ENCODE measurements around the gene TNFRSF21.
"Not testable (repeated sequence)": the region's sequence is repeated elsewhere in the genome, so short reads cannot be mapped to it uniquely, and the experiment has no call there.

TNFRSF21 gene

GRCh38 chr6:47334334-47334733 is 24.6 kb upstream of the TNFRSF21 start:
- no peak for TF ChIP-seq CTCF (IDR thresholded peaks at IDR 0.05; ENCODE audit: unreplicated experiment in 3 of 3)
- H3K9me3 Mint-ChIP-seq, result peaks cover 21% of the 10 kb centered on the region
- no peaks in the 10 kb centered on the region for H3K4me1 Mint-ChIP-seq
- H3K4me3 Mint-ChIP-seq, result no peak overlapping the region
- no peaks in the 10 kb centered on the region for H3K27me3 Mint-ChIP-seq (ENCODE audit: low read depth)
- no peaks in the 10 kb centered on the region for H3K36me3 Mint-ChIP-seq (ENCODE audit: low read depth)
- no peak overlapping the region for H3K27ac Mint-ChIP-seq

GRCh38 chr6:47328606-47329005 is 18.9 kb upstream of the TNFRSF21 start:
- not testable (repeated sequence) for H3K27me3 Mint-ChIP-seq (ENCODE audit: low read depth); H3K4me1 Mint-ChIP-seq; H3K36me3 Mint-ChIP-seq (ENCODE audit: low read depth); H3K27ac Mint-ChIP-seq; H3K4me3 Mint-ChIP-seq
- H3K9me3 Mint-ChIP-seq, result peaks cover 26% of the 10 kb centered on the region

- H3K4me1 Mint-ChIP-seq, result not testable (repeated sequence)
Measured at GRCh38 chr6:47328139-47328538, 18.4 kb upstream of the TNFRSF21 start.

GRCh38 chr6:47323887-47324286 is 14.2 kb upstream of the TNFRSF21 start:
- Mint-ChIP-seq H3K9me3 (peaks cover 3% of the 10 kb centered on the region), H3K27me3 (ENCODE audit: low read depth) (no peaks in the 10 kb centered on the region), H3K36me3 (ENCODE audit: low read depth) (no peaks in the 10 kb centered on the region), H3K4me3 (no peak overlapping the region), H3K27ac (no peak overlapping the region), H3K4me1 (no peaks in the 10 kb centered on the region)
- TF ChIP-seq CTCF (IDR thresholded peaks at IDR 0.05; ENCODE audit: unreplicated experiment in 3 of 3), result no peak

More at GRCh38 chr6:47328139-47328538, 18.4 kb upstream of the TNFRSF21 start:
- H3K9me3 Mint-ChIP-seq, result peaks cover 26% of the 10 kb centered on the region
- not testable (repeated sequence) for H3K4me3 Mint-ChIP-seq; H3K27ac Mint-ChIP-seq; H3K27me3 Mint-ChIP-seq (ENCODE audit: low read depth); H3K36me3 Mint-ChIP-seq (ENCODE audit: low read depth)

GRCh38 chr6:47323321-47323720 is 13.6 kb upstream of the TNFRSF21 start:
- Mint-ChIP-seq H3K27me3 (ENCODE audit: low read depth) (no peaks in the 10 kb centered on the region), H3K9me3 (no peaks in the 10 kb centered on the region), H3K27ac (no peak overlapping the region), H3K4me3 (no peak overlapping the region), H3K4me1 (no peaks in the 10 kb centered on the region), H3K36me3 (ENCODE audit: low read depth) (no peaks in the 10 kb centered on the region)
- TF ChIP-seq CTCF (IDR thresholded peaks at IDR 0.05; ENCODE audit: unreplicated experiment in 3 of 3), result no peak

- Mint-ChIP-seq H3K27ac (no peak overlapping the region), H3K9me3 (peaks cover 7% of the 10 kb centered on the region), H3K4me1 (no peaks in the 10 kb centered on the region), H3K36me3 (ENCODE audit: low read depth) (no peaks in the 10 kb centered on the region), H3K27me3 (ENCODE audit: low read depth) (no peaks in the 10 kb centered on the region), H3K4me3 (no peak overlapping the region)
- TF ChIP-seq CTCF (IDR thresholded peaks at IDR 0.05; ENCODE audit: unreplicated experiment in 3 of 3), result no peak
Measured at GRCh38 chr6:47321577-47321976, 11.9 kb upstream of the TNFRSF21 start.

GRCh38 chr6:47319867-47320266 is 10.2 kb upstream of the TNFRSF21 start:
- H3K4me1 Mint-ChIP-seq, result no peaks in the 10 kb centered on the region
- no peak overlapping the region for H3K4me3 Mint-ChIP-seq
- H3K27me3 Mint-ChIP-seq (ENCODE audit: low read depth), result no peaks in the 10 kb centered on the region
- no peak overlapping the region for H3K27ac Mint-ChIP-seq
- H3K36me3 Mint-ChIP-seq (ENCODE audit: low read depth), result no peaks in the 10 kb centered on the region
- peaks cover 7% of the 10 kb centered on the region for H3K9me3 Mint-ChIP-seq
- no peak for TF ChIP-seq CTCF (IDR thresholded peaks at IDR 0.05; ENCODE audit: unreplicated experiment in 3 of 3)

Measured in nephron (organoid).